Islet of Langerhans (tissue), 1 donor: ENCODE measurements around the gene WDR5B.
"Not testable (repeated sequence)": the region's sequence is repeated elsewhere in the genome, so short reads cannot be mapped to it uniquely, and the experiment has no call there.

Source experiments
- FAIRE-seq: peaks from one replicate; lab custom pipeline; 2011; peaks lifted over from hg19 to GRCh38; lab: Jason Lieb, UNC

WDR5B gene

GRCh38 chr3:122415762-122416654 lies at the start of gene WDR5B:
WDR5B (minus strand) TSS chr3:122416062; CDS start chr3:122415528, 534 bp downstream.
- peak; percentile 99 for FAIRE-seq

GRCh38 chr3:122464659-122465058 lies 48.8 kb upstream of the WDR5B start:
- no peak for FAIRE-seq

GRCh38 chr3:122462406-122462805 lies 46.5 kb upstream of the WDR5B start:
- FAIRE-seq = peak; percentile 13

GRCh38 chr3:122461806-122462205 lies 45.9 kb upstream of the WDR5B start:
- FAIRE-seq = no peak

GRCh38 chr3:122458992-122459391 lies 43.1 kb upstream of the WDR5B start:
- no peak for FAIRE-seq

- FAIRE-seq = no peak
These were observed 41.8 kb upstream of the WDR5B start for GRCh38 chr3:122457706-122458105.

GRCh38 chr3:122456074-122456473 lies 40.2 kb upstream of the WDR5B start:
- FAIRE-seq = peak; percentile 64

GRCh38 chr3:122451371-122451770 lies 35.5 kb upstream of the WDR5B start:
- FAIRE-seq = no peak

- not testable (repeated sequence) for FAIRE-seq
These were observed 32.4 kb upstream of the WDR5B start for GRCh38 chr3:122448218-122448617.

- FAIRE-seq = not testable (repeated sequence)
These were observed 28.6 kb upstream of the WDR5B start for GRCh38 chr3:122444491-122444887.

GRCh38 chr3:122443762-122444490 lies 28.1 kb upstream of the WDR5B start:
- not testable (repeated sequence) for FAIRE-seq

GRCh38 chr3:122443090-122443489 lies 27.2 kb upstream of the WDR5B start:
- FAIRE-seq = no peak

- no peak for FAIRE-seq
These were observed 20.1 kb upstream of the WDR5B start for GRCh38 chr3:122435950-122436349.

GRCh38 chr3:122430371-122430770 lies 14.5 kb upstream of the WDR5B start:
- FAIRE-seq = no peak

- peak; percentile 53 for FAIRE-seq
These were observed 12.1 kb upstream of the WDR5B start for GRCh38 chr3:122427857-122428471.

GRCh38 chr3:122421836-122422235 lies 6.0 kb upstream of the WDR5B start:
- FAIRE-seq = no peak

GRCh38 chr3:122421101-122421500 lies 5.2 kb upstream of the WDR5B start:
- FAIRE-seq = no peak

GRCh38 chr3:122416966-122417365 lies 1.1 kb upstream of the WDR5B start:
- FAIRE-seq = no peak

GRCh38 chr3:122415104-122415744 lies 638 bp downstream of the WDR5B start:
- FAIRE-seq = peak; percentile 49

- FAIRE-seq = no peak
These were observed 1.5 kb downstream of the WDR5B start for GRCh38 chr3:122414391-122414790.

- no peak for FAIRE-seq
These were observed 5.2 kb downstream of the WDR5B start for GRCh38 chr3:122410639-122411038.

- FAIRE-seq = no peak
These were observed 5.8 kb downstream of the WDR5B start for GRCh38 chr3:122410111-122410510.
